Gastroesophageal sphincter (tissue), 3 donors: Measurements from ENCODE around the gene HMGCL.

ENCODE experiments used
- CTCF ChIP-seq, 4 experiments: fragments of 200-600 bp in 2 of 4; fragments of 450-650 bp in 2 of 4; sonication (generic) in 1 of 4; IDR thresholded peaks; one replicate each; pipeline ENCODE4 v1.5.1; 2017 to 2019; ENCODE audit warnings: antibody characterized with exemption in 4 of 4, mild to moderate bottlenecking in 2 of 4, moderate library complexity in 2 of 4
- POLR2A ChIP-seq, 2 donors: fragments of 450-650 bp; IDR thresholded peaks; one replicate each; pipeline ENCODE4 v1.6.1; 2017; ENCODE audit warnings: antibody characterized with exemption in 2 of 2, mild to moderate bottlenecking in 2 of 2, moderate library complexity in 1 of 2

DNA sequence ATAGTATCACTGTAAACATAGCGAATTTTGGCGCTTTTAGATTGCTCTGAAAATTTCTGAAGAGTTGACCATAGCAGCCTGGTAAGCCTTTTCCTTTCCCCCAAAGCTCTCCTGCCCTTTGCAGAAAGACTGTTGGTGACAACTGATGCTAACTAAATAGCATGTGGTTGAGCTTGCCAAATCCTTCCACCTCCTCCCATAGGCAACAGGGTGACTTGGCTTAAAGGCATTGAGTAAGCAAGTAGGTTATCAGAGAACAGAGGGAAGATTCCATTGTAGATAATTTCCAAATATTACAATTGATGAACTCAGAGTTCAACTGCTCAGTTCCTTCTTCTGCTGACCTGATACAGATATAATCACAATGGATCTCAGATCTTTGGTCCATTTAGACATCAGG is 19.9 kb upstream of the HMGCL start:
- TF ChIP-seq CTCF (IDR thresholded peaks at IDR 0.05) (no peak), POLR2A (IDR thresholded peaks at IDR 0.05) (no peak)
